ENCODE measurements around the gene CCDC6.

CCDC6 gene

DNA sequence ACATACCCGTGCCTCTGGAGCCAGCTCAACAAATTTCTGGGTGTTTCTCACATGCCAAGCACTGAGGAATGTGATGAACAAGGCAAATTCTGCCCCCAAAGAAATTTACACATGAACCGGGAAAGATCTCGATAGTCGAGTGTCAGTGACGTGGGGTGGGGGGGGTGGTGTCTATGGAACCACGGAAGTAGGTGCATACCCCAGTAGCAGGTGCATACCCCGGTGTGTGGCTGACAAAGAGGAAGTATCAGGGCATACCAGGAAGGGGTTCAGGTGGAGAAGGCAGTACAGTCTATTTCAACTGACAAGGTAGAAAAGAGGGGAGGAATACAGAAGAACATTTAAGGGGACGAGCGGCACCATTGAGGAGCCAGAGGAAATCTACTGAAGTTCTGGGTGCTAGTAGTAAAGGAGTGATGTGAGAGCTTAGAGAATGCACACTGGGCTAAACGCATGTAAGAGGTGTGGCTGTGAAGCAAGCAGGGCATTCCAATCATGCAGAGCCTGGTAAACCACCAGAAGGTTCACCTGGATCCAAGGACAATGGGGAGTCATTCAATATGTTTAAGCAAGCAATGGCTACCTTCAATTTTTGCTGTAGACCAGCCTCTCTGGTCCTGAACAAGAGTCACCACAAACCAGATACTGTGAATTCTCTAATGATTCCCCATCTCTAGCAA is 6.2 kb downstream of the CCDC6 start:
- Histone ChIP-seq H3K36me3 (no peaks in the 10 kb centered on the region), H3K9me3 (no peaks in the 10 kb centered on the region), H3K4me1 (peaks cover 0 to 97% (median 63%) of the 10 kb centered on the region in 4 donors), H3K27me3 (no peaks in the 10 kb centered on the region), H3K27ac (peak overlapping the region in 1 of 2 donors; percentile 42), H3K4me3 (no peak overlapping the region)
- intact Hi-C loops (cut with DNase I; ENCODE audit: low total_unique reads), result no loop called here
- no peak for DNase-seq
- TF ChIP-seq, protein P1, sequence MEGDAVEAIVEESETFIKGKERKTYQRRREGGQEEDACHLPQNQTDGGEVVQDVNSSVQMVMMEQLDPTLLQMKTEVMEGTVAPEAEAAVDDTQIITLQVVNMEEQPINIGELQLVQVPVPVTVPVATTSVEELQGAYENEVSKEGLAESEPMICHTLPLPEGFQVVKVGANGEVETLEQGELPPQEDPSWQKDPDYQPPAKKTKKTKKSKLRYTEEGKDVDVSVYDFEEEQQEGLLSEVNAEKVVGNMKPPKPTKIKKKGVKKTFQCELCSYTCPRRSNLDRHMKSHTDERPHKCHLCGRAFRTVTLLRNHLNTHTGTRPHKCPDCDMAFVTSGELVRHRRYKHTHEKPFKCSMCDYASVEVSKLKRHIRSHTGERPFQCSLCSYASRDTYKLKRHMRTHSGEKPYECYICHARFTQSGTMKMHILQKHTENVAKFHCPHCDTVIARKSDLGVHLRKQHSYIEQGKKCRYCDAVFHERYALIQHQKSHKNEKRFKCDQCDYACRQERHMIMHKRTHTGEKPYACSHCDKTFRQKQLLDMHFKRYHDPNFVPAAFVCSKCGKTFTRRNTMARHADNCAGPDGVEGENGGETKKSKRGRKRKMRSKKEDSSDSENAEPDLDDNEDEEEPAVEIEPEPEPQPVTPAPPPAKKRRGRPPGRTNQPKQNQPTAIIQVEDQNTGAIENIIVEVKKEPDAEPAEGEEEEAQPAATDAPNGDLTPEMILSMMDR (IDR thresholded peaks at IDR 0.05), result no peak

DNA sequence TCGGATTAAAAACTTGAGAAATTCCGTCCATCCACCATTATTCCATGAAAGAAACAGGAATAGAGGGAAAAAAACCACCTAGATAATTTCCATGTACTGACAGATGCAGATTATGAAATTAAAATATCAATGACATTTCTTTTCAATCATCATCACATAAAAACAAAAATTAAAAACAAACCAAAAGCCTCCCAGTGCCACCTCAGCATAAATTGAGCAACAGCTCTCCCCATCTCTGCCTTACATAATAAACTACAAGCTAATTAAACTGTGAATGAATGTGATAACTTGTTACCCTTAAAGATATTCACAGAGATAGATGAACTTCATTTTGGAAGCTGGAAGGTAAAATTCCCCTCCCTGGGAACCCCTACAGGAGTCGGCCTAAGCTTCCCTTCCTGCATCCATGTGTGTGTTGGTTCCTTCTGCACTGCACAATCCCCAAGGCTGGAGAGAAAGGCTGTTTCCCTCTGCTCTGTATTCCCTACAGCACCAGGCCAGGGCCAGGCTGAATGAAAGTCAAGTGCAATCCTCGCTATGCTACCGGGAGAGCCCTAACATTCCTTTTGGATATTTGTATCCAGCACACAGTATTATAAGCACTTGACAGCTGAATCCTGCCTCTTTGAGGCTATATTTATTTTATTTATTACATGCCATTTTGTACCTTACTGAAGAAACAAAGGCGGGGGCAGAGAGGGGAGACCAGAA is 8.1 kb downstream of the CCDC6 start:
- intact Hi-C loops (cut with DNase I; ENCODE audit: low total_unique reads), result no loop called here
- Histone ChIP-seq H3K9me3 (no peaks in the 10 kb centered on the region), H3K36me3 (no peaks in the 10 kb centered on the region), H3K27me3 (no peaks in the 10 kb centered on the region), H3K4me3 (no peak overlapping the region), H3K27ac (peak overlapping the region in 1 of 2 donors; percentile 76), H3K4me1 (peaks cover 0 to 100% (median 74%) of the 10 kb centered on the region in 4 donors)
- TF ChIP-seq, protein P1 (IDR thresholded peaks at IDR 0.05), result no peak
- no peak for DNase-seq

DNA sequence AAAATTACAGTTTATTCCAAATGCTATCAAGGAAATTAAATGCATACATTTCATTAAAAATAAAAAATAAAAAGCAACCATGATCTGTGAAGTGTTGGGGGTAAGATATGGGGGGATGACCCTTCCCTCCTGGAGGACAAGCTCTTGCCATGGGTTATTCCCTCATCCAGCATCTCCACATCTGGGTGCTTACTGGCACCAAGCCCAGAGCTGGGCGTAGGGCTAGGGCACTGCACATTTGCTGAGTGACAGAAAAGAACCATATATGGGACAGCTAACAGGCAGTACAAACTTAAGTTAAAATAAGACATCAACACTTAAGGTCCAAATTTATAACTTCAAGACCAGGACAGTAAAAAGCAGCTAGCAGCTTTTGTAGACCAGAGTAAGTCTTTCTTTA is 10.2 kb downstream of the CCDC6 start:
- intact Hi-C loops (cut with DNase I; ENCODE audit: low total_unique reads), result no loop called here
- H3K4me3 ChIP-seq, result no peak overlapping the region
- no peaks in the 10 kb centered on the region for H3K9me3 ChIP-seq
- peak; percentile 45 to 85 for DNase-seq
- TF ChIP-seq, protein P1 (IDR thresholded peaks at IDR 0.05), result no peak
- H3K4me1 ChIP-seq, result peaks cover 0 to 100% (median 80%) of the 10 kb centered on the region in 4 donors
- peak overlapping the region; percentile 73 to 76 for H3K27ac ChIP-seq
- H3K36me3 ChIP-seq, result no peaks in the 10 kb centered on the region
- H3K27me3 ChIP-seq, result no peaks in the 10 kb centered on the region

DNA sequence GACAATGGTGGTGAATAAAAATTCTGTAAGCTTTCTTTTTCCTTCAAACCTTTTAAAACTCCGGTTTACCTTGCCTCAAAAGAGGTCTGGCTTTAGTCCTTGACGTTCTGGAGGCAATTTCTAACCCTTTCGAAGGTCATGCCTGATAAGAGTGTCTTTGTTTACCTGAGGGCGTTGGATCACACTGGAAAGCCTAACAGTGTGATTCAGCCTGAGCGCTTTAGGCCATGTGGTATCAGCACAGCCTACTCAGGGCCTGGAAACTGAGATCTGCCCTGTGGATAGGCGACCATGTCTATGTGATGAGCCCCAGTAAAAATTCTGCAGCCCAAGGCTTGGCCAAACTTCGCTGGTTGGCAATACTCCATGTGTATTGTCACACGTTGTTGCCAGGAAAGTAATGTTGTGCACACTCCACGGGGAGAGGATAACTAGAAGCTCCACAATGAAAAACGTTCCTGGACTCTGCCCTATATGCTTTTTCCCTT is 10.7 kb downstream of the CCDC6 start:
- H3K9me3 ChIP-seq, result no peaks in the 10 kb centered on the region
- H3K4me1 ChIP-seq, result peaks cover 0 to 100% (median 78%) of the 10 kb centered on the region in 4 donors
- no peaks in the 10 kb centered on the region for H3K27me3 ChIP-seq
- H3K4me3 ChIP-seq, result no peak overlapping the region
- TF ChIP-seq, protein P1 (IDR thresholded peaks at IDR 0.05), result no peak
- intact Hi-C loops (cut with DNase I; ENCODE audit: low total_unique reads), result no loop called here
- no peak for DNase-seq
- peak overlapping the region; percentile 73 to 76 for H3K27ac ChIP-seq
- no peaks in the 10 kb centered on the region for H3K36me3 ChIP-seq

DNA sequence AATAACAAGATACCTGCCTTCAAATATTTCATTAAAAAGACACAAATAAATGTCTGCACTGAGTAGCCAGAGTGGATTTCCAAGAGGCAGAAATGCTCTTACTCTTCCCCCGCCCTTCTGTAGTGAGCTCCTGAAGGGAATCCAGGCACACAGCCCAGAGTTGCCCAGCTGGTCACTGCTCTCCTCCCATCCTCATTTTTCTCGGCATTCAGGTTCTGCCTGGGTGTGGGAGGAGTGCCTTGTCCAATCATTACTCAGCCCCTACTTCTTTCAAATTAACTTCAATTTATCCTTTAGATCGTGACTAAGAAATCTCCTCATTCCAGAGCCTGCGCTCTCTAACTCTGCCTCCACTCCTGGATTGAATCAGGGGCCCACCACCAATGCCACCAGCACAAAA is 12.2 kb downstream of the CCDC6 start:
- H3K9me3 ChIP-seq, result no peaks in the 10 kb centered on the region
- H3K36me3 ChIP-seq, result peaks cover 0 to 12% (median 5%) of the 10 kb centered on the region in 3 donors
- H3K4me3 ChIP-seq, result no peak overlapping the region
- H3K27ac ChIP-seq, result peak overlapping the region; percentile 73 to 76
- TF ChIP-seq, protein P1 (IDR thresholded peaks at IDR 0.05), result no peak
- H3K27me3 ChIP-seq, result no peaks in the 10 kb centered on the region
- H3K4me1 ChIP-seq, result peaks cover 0 to 98% (median 70%) of the 10 kb centered on the region in 4 donors
- intact Hi-C loops (cut with DNase I; ENCODE audit: low total_unique reads), result no loop called here
- peak in 1 of 2 donors; percentile 83 for DNase-seq
